HepG2 (cell line): ENCODE results near the gene PRCD. TPM values are rescaled to one million over a fixed set of nuclear protein-coding genes. Genes with fewer than 3 reads are reported as not detected.

Experiments
- ARNT2 ChIP-seq: sonication (generic); formaldehyde crosslinking; IDR thresholded peaks from 2 replicates; pipeline ENCODE4 v1.8.0; 2022; ENCODE audit warnings: mild to moderate bottlenecking, low read depth, missing genetic modification reagents, moderate library complexity
- FOXP4 ChIP-seq: sonication (generic); formaldehyde crosslinking; IDR thresholded peaks from 2 replicates; pipeline ENCODE4 v1.4.0; 2020; ENCODE audit warnings: missing genetic modification reagents
- HMGA1 ChIP-seq: sonication (generic); formaldehyde crosslinking; conservative IDR thresholded peaks from 2 replicates; pipeline ENCODE4 v1.4.0; 2020; ENCODE audit warnings: missing genetic modification reagents
- MLX ChIP-seq: IDR thresholded peaks from 2 replicates; pipeline ENCODE4 v1.6.1; 2016
- NONO ChIP-seq, 2 experiments: fragments of 450-650 bp in 1 of 2; sonication (generic) in 1 of 2; formaldehyde crosslinking in 1 of 2; IDR thresholded peaks in 1 of 2; conservative IDR thresholded peaks in 1 of 2; 2 replicates each; pipeline versions ENCODE4 v1.6.1 to v1.8.0; 2017 to 2022; ENCODE audit warnings: mild to moderate bottlenecking in 1 of 2, missing genetic modification reagents in 1 of 2, moderate library complexity in 1 of 2
- NR2F6 ChIP-seq, 2 experiments: IDR thresholded peaks; 2 replicates each; pipeline ENCODE4 v1.6.1; 2016; ENCODE audit warnings: antibody characterized with exemption in 1 of 2, mild to moderate bottlenecking in 1 of 2
- PHF21A ChIP-seq: sonication (generic); formaldehyde crosslinking; IDR thresholded peaks from 2 replicates; pipeline ENCODE4 v1.5.0; 2020; ENCODE audit warnings: mild to moderate bottlenecking, missing genetic modification reagents
- PRMT3 ChIP-seq: sonication (generic); formaldehyde crosslinking; IDR thresholded peaks from 2 replicates; pipeline ENCODE4 v1.8.1; 2022; ENCODE audit warnings: low read depth, mild to moderate bottlenecking, moderate library complexity, missing genetic modification reagents, borderline replicate concordance
- SRSF1 ChIP-seq: fragments of 200-400 bp; formaldehyde crosslinking; optimal IDR thresholded peaks from 2 replicates; pipeline ENCODE3; 2017; ENCODE audit warnings: mild to moderate bottlenecking, low read depth, low read length, moderate library complexity
- SYNCRIP ChIP-seq: fragments of 200-400 bp; formaldehyde crosslinking; IDR thresholded peaks from 2 replicates; pipeline ENCODE4 v1.6.1; 2018; ENCODE audit warnings: mild to moderate bottlenecking, low read depth, low read length; ENCODE audit not compliant: insufficient read depth
- YEATS4 ChIP-seq: sonication (generic); formaldehyde crosslinking; IDR thresholded peaks from 2 replicates; pipeline ENCODE4 v1.4.0; 2020; ENCODE audit warnings: missing genetic modification reagents, borderline replicate concordance
- ZNF10 ChIP-seq: sonication (generic); formaldehyde crosslinking; IDR thresholded peaks from 2 replicates; pipeline ENCODE4 v1.4.0; 2020; ENCODE audit warnings: mild to moderate bottlenecking, low read depth, missing genetic modification reagents, borderline replicate concordance
- ZNF143 ChIP-seq: sonication (generic); formaldehyde crosslinking; IDR thresholded peaks from 2 replicates; pipeline ENCODE4 v1.4.0; 2020; ENCODE audit warnings: missing genetic modification reagents
- ZNF253 ChIP-seq: sonication (generic); formaldehyde crosslinking; IDR thresholded peaks from 2 replicates; pipeline ENCODE4 v1.8.0; 2022; ENCODE audit warnings: mild to moderate bottlenecking, missing genetic modification reagents, borderline replicate concordance
- ZNF326 ChIP-seq: sonication (generic); formaldehyde crosslinking; IDR thresholded peaks from 2 replicates; pipeline ENCODE4 v1.4.0; 2020; ENCODE audit warnings: missing genetic modification reagents, borderline replicate concordance
- ZNF343 ChIP-seq: sonication (generic); formaldehyde crosslinking; IDR thresholded peaks from 2 replicates; pipeline ENCODE4 v1.4.0; 2020; ENCODE audit warnings: mild to moderate bottlenecking, missing genetic modification reagents
- ZNF687 ChIP-seq: sonication (generic); formaldehyde crosslinking; IDR thresholded peaks from 2 replicates; pipeline ENCODE4 v1.5.1; 2020; ENCODE audit warnings: mild to moderate bottlenecking, missing genetic modification reagents, moderate library complexity
- ZNF83 ChIP-seq: sonication (generic); formaldehyde crosslinking; IDR thresholded peaks from 2 replicates; pipeline ENCODE4 v1.4.0; 2020; ENCODE audit warnings: missing genetic modification reagents, mild to moderate bottlenecking, borderline replicate concordance
- polyA plus RNA-seq, 8 experiments: library from polyadenylated mRNA; depleted of rRNA in 3 of 8; stranded (reverse) in 7 of 8; unstranded in 1 of 8; fragments of >200 nt; fragmentation: Illumina TruSeq in 4 of 8; extraction: Trizol in 4 of 8; gene quantifications; 2 replicates each; pipeline versions ENCODE4 v1.2.1 to v1.2.3, GENCODE V29; 2011 to 2016; ENCODE audit warnings: low read depth in 4 of 8, missing spikeins in 1 of 8, mixed read lengths in 1 of 8; ENCODE audit not compliant: insufficient read depth in 1 of 8
- total RNA-seq, 5 experiments: library from RNA; depleted of rRNA; stranded (reverse); fragments of >200 nt; fragmentation: Illumina TruSeq; extraction: Trizol; gene quantifications; 2 replicates each; pipeline ENCODE4 v1.2.3, GENCODE V29; 2016; ENCODE audit warnings: low read depth in 1 of 5
- TF ChIP-seq, protein P1 (sequence below): sonication (generic); formaldehyde crosslinking; IDR thresholded peaks from 2 replicates; pipeline ENCODE4 v1.9.0; 2022; ENCODE audit warnings: low read depth, missing genetic modification reagents
- TF ChIP-seq, protein P2 (sequence below): IDR thresholded peaks from 2 replicates; pipeline ENCODE4 v1.6.1; 2012; ENCODE audit warnings: inconsistent platforms

Gene PRCD
- total and polyA plus RNA-seq, 2 of the 13 experiments (the other 11 are each of a cell fraction or from before 2014, with no cell fraction given) = 0.51 TPM; not detected in 1

DNA sequence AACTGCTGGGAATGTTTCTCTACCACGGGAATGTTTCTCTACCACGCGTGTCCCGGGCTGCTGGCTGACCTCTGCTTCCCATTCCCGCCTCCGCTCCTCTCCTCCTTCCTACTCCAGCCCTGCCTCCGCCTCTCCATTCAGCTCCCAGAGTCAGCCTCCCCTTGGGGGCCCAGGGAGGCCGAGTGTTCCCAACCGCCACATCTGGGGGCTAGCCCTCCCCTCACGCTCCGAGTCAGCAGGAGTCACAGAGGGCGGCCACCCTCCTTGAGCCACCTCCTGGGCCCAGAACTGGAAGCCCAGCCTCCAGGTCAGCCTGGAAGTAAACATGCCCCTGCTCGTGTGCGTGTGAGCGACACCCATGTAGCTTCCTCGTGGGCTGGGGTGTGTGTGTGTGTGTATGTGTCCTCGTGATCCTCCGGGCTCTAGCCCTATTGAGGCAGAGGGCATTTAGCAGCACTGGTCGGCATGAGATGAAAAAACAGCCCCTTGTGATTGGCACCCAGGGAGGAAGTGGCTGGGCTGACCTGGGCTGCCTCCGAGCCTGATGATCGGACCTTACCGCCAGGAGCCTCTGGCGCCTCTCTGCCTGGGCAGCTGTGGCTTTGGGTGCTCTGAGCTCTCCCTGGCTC, 9.6 kb upstream of the PRCD start (continued):
- TF ChIP-seq SRSF1 (no peak), ZNF326 (no peak), ZNF83 (CRISPR knock-in tag) (0 out of 2 replicates have a peak, but pooled peaks have one; percentile 20), HMGA1 (CRISPR knock-in tag) (no peak), PHF21A (0 out of 2 replicates have a peak, but pooled peaks have one; percentile 47), ZNF687 (CRISPR knock-in tag) (peak; percentile 87), NR2F6 (IDR thresholded peaks at IDR 0.05) (no peak), NR2F6 (CRISPR knock-in tag; IDR thresholded peaks at IDR 0.05) (peak; percentile 33; the same call in 1 of the 2 replicates), NONO (IDR thresholded peaks at IDR 0.05) (no peak), NONO (CRISPR knock-in tag; conservative IDR thresholded peaks at IDR 0.05) (0 out of 2 replicates have a peak, but pooled peaks have one; percentile 39), ARNT2 (no peak; the same call in 1 of the 2 replicates), YEATS4 (CRISPR knock-in tag) (peak; percentile 54; the same call in 1 of the 2 replicates), MLX (CRISPR knock-in tag) (peak; percentile 18; the same call in 1 of the 2 replicates), ZNF343 (CRISPR knock-in tag) (no peak), SYNCRIP (no peak), ZNF143 (0 out of 2 replicates have a peak, but pooled peaks have one; percentile 30), ZNF253 (no peak), PRMT3 (CRISPR knock-in tag) (no peak), FOXP4 (CRISPR knock-in tag) (no peak), ZNF10 (CRISPR knock-in tag) (0 out of 2 replicates have a peak, but pooled peaks have one; percentile 71)
- TF ChIP-seq, protein P1, sequence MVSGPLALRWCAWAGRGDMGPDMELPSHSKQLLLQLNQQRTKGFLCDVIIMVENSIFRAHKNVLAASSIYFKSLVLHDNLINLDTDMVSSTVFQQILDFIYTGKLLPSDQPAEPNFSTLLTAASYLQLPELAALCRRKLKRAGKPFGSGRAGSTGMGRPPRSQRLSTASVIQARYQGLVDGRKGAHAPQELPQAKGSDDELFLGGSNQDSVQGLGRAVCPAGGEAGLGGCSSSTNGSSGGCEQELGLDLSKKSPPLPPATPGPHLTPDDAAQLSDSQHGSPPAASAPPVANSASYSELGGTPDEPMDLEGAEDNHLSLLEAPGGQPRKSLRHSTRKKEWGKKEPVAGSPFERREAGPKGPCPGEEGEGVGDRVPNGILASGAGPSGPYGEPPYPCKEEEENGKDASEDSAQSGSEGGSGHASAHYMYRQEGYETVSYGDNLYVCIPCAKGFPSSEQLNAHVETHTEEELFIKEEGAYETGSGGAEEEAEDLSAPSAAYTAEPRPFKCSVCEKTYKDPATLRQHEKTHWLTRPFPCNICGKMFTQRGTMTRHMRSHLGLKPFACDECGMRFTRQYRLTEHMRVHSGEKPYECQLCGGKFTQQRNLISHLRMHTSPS (CRISPR knock-in tag) = peak; percentile 34; the same call in 1 of the 2 replicates
- TF ChIP-seq, protein P2, sequence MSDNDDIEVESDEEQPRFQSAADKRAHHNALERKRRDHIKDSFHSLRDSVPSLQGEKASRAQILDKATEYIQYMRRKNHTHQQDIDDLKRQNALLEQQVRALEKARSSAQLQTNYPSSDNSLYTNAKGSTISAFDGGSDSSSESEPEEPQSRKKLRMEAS = peak; percentile 68
